HCT116 (cell line): ENCODE data around the gene SHISAL1. TPM values are rescaled to one million over a fixed set of nuclear protein-coding genes. Genes with fewer than 3 reads are reported as not detected.

ENCODE experiments used
- ATAC-seq: fragments of 200-7000 bp; cut with Tn5 transposase; 2 replicates; pipeline ENCODE4 v1.9.1; 2020; ENCODE audit warnings: mild to moderate bottlenecking, moderate library complexity
- BruUV-seq: library from RNA; stranded (reverse); fragments of 400-500 nt; replicated peaks from 2 replicates; lab custom pipeline; 2021; lab: Mats Ljungman, UMichigan
- CTCF ChIA-PET: fragments of 300-600 bp; sonication (Branson Sonifier 250); formaldehyde crosslinking; loops from one replicate; lab custom pipeline; 2021; ENCODE audit warnings: antibody characterized with exemption; lab: Charles Lee
- POLR2A ChIA-PET: fragments of 300-600, 350-600 bp; sonication (Branson Sonifier 250); formaldehyde crosslinking; loops from one replicate; lab custom pipeline; 2021; ENCODE audit warnings: antibody characterized with exemption; lab: Charles Lee
- RAD21 ChIA-PET, 2 experiments: fragments of 300-600 bp; sonication (Branson Sonifier 250); formaldehyde crosslinking; loops; one replicate each; lab custom pipeline; 2023; ENCODE audit warnings: low total read pairs in 2 of 2; ENCODE audit not compliant: uncharacterized antibody in 2 of 2, unreplicated experiment in 2 of 2, low non-redundant PET in 1 of 2; lab: Charles Lee
- DNase-seq: peaks from one replicate; pipeline ENCODE4 v3.0.0-alpha.2; 2010; ENCODE audit warnings: low read depth, low spot score
- H2AFZ ChIP-seq: fragments of 200-600 bp; shearing (Covaris generic), sonication (generic); 2 replicates; pipeline ENCODE4 v1.6.1; 2017; ENCODE audit warnings: low read depth, mixed run types, mixed read lengths, antibody characterized with exemption, low read length; ENCODE audit not compliant: poor library complexity, severe bottlenecking
- H3K27ac ChIP-seq: 2 replicates; pipeline ENCODE4 v1.5.1; 2012; ENCODE audit warnings: low read depth, low read length
- H3K27me3 ChIP-seq: fragments of 200-600 bp; sonication (generic); 2 replicates; pipeline ENCODE4 v1.6.1; 2016; ENCODE audit warnings: mixed run types, low read length, mixed read lengths; ENCODE audit not compliant: insufficient read depth
- H3K36me3 ChIP-seq, 2 experiments: fragments of 200-500 bp in 1 of 2; fragments of 200-600 bp in 1 of 2; sonication (Bioruptor generic) in 1 of 2; sonication (generic) in 1 of 2; 2 replicates each; pipeline versions ENCODE4 v1.5.1 to v1.6.1; 2014 to 2016; ENCODE audit warnings: low read length in 2 of 2, inconsistent platforms in 1 of 2, mixed read lengths in 1 of 2, mixed run types in 1 of 2; ENCODE audit not compliant: insufficient read depth in 2 of 2, control insufficient read depth in 1 of 2
- H3K4me1 ChIP-seq, 2 experiments: fragments of 200-600 bp in 1 of 2; sonication (generic) in 1 of 2; 2 replicates each; pipeline versions ENCODE4 v1.5.1 to v1.6.1; 2012 to 2017; ENCODE audit warnings: low read length in 2 of 2, inconsistent platforms in 1 of 2, mild to moderate bottlenecking in 1 of 2, mixed read lengths in 1 of 2, mixed run types in 1 of 2, moderate library complexity in 1 of 2; ENCODE audit not compliant: insufficient read depth in 2 of 2, control insufficient read depth in 1 of 2
- H3K4me2 ChIP-seq: fragments of 200-600 bp; sonication (generic); 2 replicates; pipeline ENCODE4 v1.6.1; 2017; ENCODE audit warnings: mixed run types, low read length, mixed read lengths
- H3K4me3 ChIP-seq, 2 experiments: fragments of 200-600 bp in 1 of 2; sonication (generic) in 1 of 2; replicated peaks in 1 of 2; 2 replicates each; pipeline ENCODE4 v1.5.1; 2011 to 2016; ENCODE audit warnings: low read length in 2 of 2, control low read depth in 1 of 2, low read depth in 1 of 2, mild to moderate bottlenecking in 1 of 2, mixed read lengths in 1 of 2, mixed run types in 1 of 2
- H3K79me2 ChIP-seq: fragments of 200-600 bp; sonication (generic); 2 replicates; pipeline ENCODE4 v1.6.1; 2017; ENCODE audit warnings: mild to moderate bottlenecking, mixed run types, low read length, moderate library complexity, mixed read lengths; ENCODE audit not compliant: insufficient read depth
- H3K9ac ChIP-seq: fragments of 200-600 bp; sonication (generic); 2 replicates; pipeline ENCODE4 v1.6.1; 2016; ENCODE audit warnings: low read length, mixed read lengths
- H3K9me2 ChIP-seq: fragments of 200-600 bp; sonication (generic), shearing (Covaris generic); 2 replicates; pipeline ENCODE4 v1.6.1; 2017; ENCODE audit warnings: mixed run types, mild to moderate bottlenecking, moderate library complexity; ENCODE audit not compliant: insufficient read depth
- H3K9me3 ChIP-seq, 2 experiments: fragments of 200-500 bp in 1 of 2; fragments of 200-600 bp in 1 of 2; sonication (Bioruptor generic) in 1 of 2; sonication (generic) in 1 of 2; 2 replicates each; pipeline ENCODE4 v1.6.1; 2014 to 2017; ENCODE audit warnings: low read length in 2 of 2, mixed read lengths in 2 of 2, inconsistent platforms in 1 of 2, low read depth in 1 of 2, mild to moderate bottlenecking in 1 of 2, mixed run types in 1 of 2, moderate library complexity in 1 of 2; ENCODE audit not compliant: control insufficient read depth in 1 of 2, insufficient read depth in 1 of 2
- H4K20me1 ChIP-seq: fragments of 200-600 bp; sonication (generic), shearing (Covaris generic); 2 replicates; pipeline ENCODE4 v1.6.1; 2017; ENCODE audit warnings: mixed run types, mild to moderate bottlenecking, moderate library complexity; ENCODE audit not compliant: insufficient read depth
- ATF3 ChIP-seq: IDR thresholded peaks from 2 replicates; pipeline ENCODE4 v1.6.1; 2012
- CEBPB ChIP-seq: IDR thresholded peaks from 2 replicates; pipeline ENCODE4 v1.6.1; 2012; ENCODE audit warnings: low read depth
- ELF1 ChIP-seq: IDR thresholded peaks from 2 replicates; pipeline ENCODE4 v1.6.1; 2012; ENCODE audit warnings: low read depth, borderline replicate concordance
- EZH2 ChIP-seq: fragments of 200-600 bp; sonication (generic); IDR thresholded peaks from 2 replicates; pipeline ENCODE4 v1.6.1; 2017; ENCODE audit warnings: antibody characterized with exemption, mixed run types
- EZH2phosphoT487 ChIP-seq: fragments of 200-600 bp; IDR thresholded peaks from 2 replicates; pipeline ENCODE4 v1.6.1; 2018; ENCODE audit warnings: antibody characterized with exemption, borderline replicate concordance
- FOSL1 ChIP-seq: IDR thresholded peaks from 2 replicates; pipeline ENCODE4 v1.6.1; 2012; ENCODE audit warnings: low read depth
- JUND ChIP-seq: IDR thresholded peaks from 2 replicates; pipeline ENCODE4 v1.6.1; 2012
- SIN3A ChIP-seq: IDR thresholded peaks from 2 replicates; pipeline ENCODE4 v1.6.1; 2012; ENCODE audit warnings: low read depth
- SP1 ChIP-seq: IDR thresholded peaks from 2 replicates; pipeline ENCODE4 v1.6.1; 2012; ENCODE audit warnings: low read depth
- TCF7L2 ChIP-seq: IDR thresholded peaks from 2 replicates; pipeline ENCODE4 v1.7.0; 2011; ENCODE audit warnings: borderline replicate concordance, inconsistent platforms; ENCODE audit not compliant: insufficient read depth, insufficient read length; ENCODE audit errors: extremely low read depth
- YY1 ChIP-seq: IDR thresholded peaks from 2 replicates; pipeline ENCODE4 v1.6.1; 2011; ENCODE audit warnings: low read length, low read depth, moderate library complexity, mild to moderate bottlenecking; ENCODE audit not compliant: insufficient replicate concordance; ENCODE audit errors: extremely low read depth
- ZFX ChIP-seq: fragments of 450-650 bp; IDR thresholded peaks from 2 replicates; pipeline ENCODE4 v1.6.1; 2017
- intact Hi-C: fragments of 100-400 bp; cut with micrococcal nuclease; formaldehyde crosslinking; loops from 2 replicates; pipeline ENCODE4 v1.10.0; 2022
- total RNA-seq: library from RNA; stranded (reverse); gene quantifications from one replicate; pipeline ENCODE4 v1.2.1, GENCODE V29; 2021; ENCODE audit not compliant: unreplicated experiment
- TF ChIP-seq, protein P1 (sequence below): IDR thresholded peaks from 2 replicates; pipeline ENCODE4 v1.6.1; 2012

The SHISAL1 gene
- total RNA-seq, 1 experiment from 2014 or later, result not detected

- TF ChIP-seq ELF1, result no peak
Measured at GRCh38 chr22:44353041-44353440, 40.3 kb upstream of the SHISAL1 start (continued).

GRCh38 chr22:44352378-44353035 lies 39.8 kb upstream of the SHISAL1 start:
- BruUV-seq, result no TSS peak
- peak overlapping the region; percentile 52; the same call in 1 of the 2 replicates for H3K4me2 ChIP-seq

More at GRCh38 chr22:44352378-44353035, 39.8 kb upstream of the SHISAL1 start:
- Histone ChIP-seq H3K27me3 (no peaks in the 10 kb centered on the region), H3K9me3 (no peaks in the 10 kb centered on the region), H3K4me3 (no peak overlapping the region)
- POLR2A ChIA-PET, result no interaction called here
- no peak for TF ChIP-seq TCF7L2
- TF ChIP-seq CEBPB, result no peak
- TF ChIP-seq EZH2phosphoT487, result no peak
- TF ChIP-seq JUND, result no peak
- no peak for TF ChIP-seq ATF3
- TF ChIP-seq FOSL1, result no peak
- TF ChIP-seq SIN3A, result no peak
- no peak for TF ChIP-seq ZFX
- no peak for TF ChIP-seq YY1
- TF ChIP-seq EZH2, result no peak
- TF ChIP-seq, protein P1, sequence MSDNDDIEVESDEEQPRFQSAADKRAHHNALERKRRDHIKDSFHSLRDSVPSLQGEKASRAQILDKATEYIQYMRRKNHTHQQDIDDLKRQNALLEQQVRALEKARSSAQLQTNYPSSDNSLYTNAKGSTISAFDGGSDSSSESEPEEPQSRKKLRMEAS, result no peak
- no peak for TF ChIP-seq SP1
- TF ChIP-seq ELF1, result no peak
- TF ChIP-seq, all 23 proteins: peak for 0
- intact Hi-C loops, result no loop called here
- H3K9me2 ChIP-seq, result no peaks in the 10 kb centered on the region
- no peak overlapping the region for H2AFZ ChIP-seq
- CTCF ChIA-PET, result interaction anchor here (0.8 kb wide), 1 partner anchor 16 kb away, joined by 3 read pairs; no protein-coding TSS in a partner anchor
- no peak overlapping the region for H3K27ac ChIP-seq
- RAD21 ChIA-PET, result no interaction called here
- no peak for DNase-seq
- ATAC-seq, result no peak
- no peaks in the 10 kb centered on the region for H3K36me3 ChIP-seq
- H4K20me1 ChIP-seq, result no peaks in the 10 kb centered on the region
- H3K79me2 ChIP-seq, result no peaks in the 10 kb centered on the region
- H3K9ac ChIP-seq, result no peak overlapping the region
- peaks cover 7 to 14% of the 10 kb centered on the region in 2 experiments for H3K4me1 ChIP-seq
